Occipital lobe (tissue), 2 donors: ENCODE measurements around the gene RORB. TPM values are rescaled to one million over a fixed set of nuclear protein-coding genes. Genes with fewer than 3 reads are reported as not detected.
"Not testable (repeated sequence)": the region's sequence is repeated elsewhere in the genome, so short reads cannot be mapped to it uniquely, and the experiment has no call there.

Experiments
- DNase-seq: peaks from one replicate; lab custom pipeline; 2025; lab: John Stamatoyannopoulos, UW
- total RNA-seq: library from RNA; depleted of rRNA; stranded (reverse); fragments of >200 nt; gene quantifications from one replicate; pipeline ENCODE4 v1.2.3, GENCODE V29; 2014

RORB gene
- total RNA-seq, 1 donor from 2014 or later = 52.4 TPM

GRCh38 chr9:74513221-74513620, 16.1 kb downstream of the RORB start:
- DNase-seq = no peak

GRCh38 chr9:74517188-74517587, 20.1 kb downstream of the RORB start:
- no peak for DNase-seq

GRCh38 chr9:74519419-74519818, 22.3 kb downstream of the RORB start:
- no peak for DNase-seq

- no peak for DNase-seq
Measured at GRCh38 chr9:74521009-74521408, 23.9 kb downstream of the RORB start.

- no peak for DNase-seq
Measured at GRCh38 chr9:74524289-74524688, 27.2 kb downstream of the RORB start.

GRCh38 chr9:74526215-74526614, 29.1 kb downstream of the RORB start:
- no peak for DNase-seq

GRCh38 chr9:74527718-74528117, 30.6 kb downstream of the RORB start:
- DNase-seq = no peak

- no peak for DNase-seq
Measured at GRCh38 chr9:74528207-74528606, 31.1 kb downstream of the RORB start.

GRCh38 chr9:74530458-74530857, 33.3 kb downstream of the RORB start:
- DNase-seq = not testable (repeated sequence)

- DNase-seq = no peak
Measured at GRCh38 chr9:74533253-74533652, 36.1 kb downstream of the RORB start.

GRCh38 chr9:74534841-74535240, 37.7 kb downstream of the RORB start:
- no peak for DNase-seq

- no peak for DNase-seq
Measured at GRCh38 chr9:74543145-74543544, 46.0 kb downstream of the RORB start.

- no peak for DNase-seq
Measured at GRCh38 chr9:74551266-74551665, 54.1 kb downstream of the RORB start.

GRCh38 chr9:74554751-74555419, 57.8 kb downstream of the RORB start:
- no peak for DNase-seq

GRCh38 chr9:74555565-74555964, 58.4 kb downstream of the RORB start:
- no peak for DNase-seq

GRCh38 chr9:74556685-74557084, 59.5 kb downstream of the RORB start:
- DNase-seq = no peak

- DNase-seq = no peak
Measured at GRCh38 chr9:74557571-74557970, 60.4 kb downstream of the RORB start.

GRCh38 chr9:74562611-74563010, 65.5 kb downstream of the RORB start:
- DNase-seq = no peak

GRCh38 chr9:74570879-74571512, 73.9 kb downstream of the RORB start:
- DNase-seq = no peak

GRCh38 chr9:74573640-74574191, 76.6 kb downstream of the RORB start:
- no peak for DNase-seq

GRCh38 chr9:74576176-74576575, 79.0 kb downstream of the RORB start:
- no peak for DNase-seq

- DNase-seq = no peak
Measured at GRCh38 chr9:74577956-74578355, 80.8 kb downstream of the RORB start.

GRCh38 chr9:74589576-74589975, 92.4 kb downstream of the RORB start:
- no peak for DNase-seq
